IMR-90 (cell line): ENCODE measurements around the gene LALBA.

Experiments used
- BHLHE40 ChIP-seq: fragments of 150-350 bp; IDR thresholded peaks from 2 replicates; pipeline ENCODE4 v1.6.1; 2016; ENCODE audit warnings: mild to moderate bottlenecking, low read depth, low read length
- CEBPB ChIP-seq: IDR thresholded peaks from 2 replicates; pipeline ENCODE4 v1.6.1; 2012; ENCODE audit warnings: low read depth, low read length, improper control_type of control experiment
- CTCF ChIP-seq: conservative IDR thresholded peaks from 2 replicates; pipeline ENCODE4 v1.5.1; 2012; ENCODE audit warnings: mild to moderate bottlenecking, low read depth, low read length, improper control_type of control experiment
- FOS ChIP-seq: fragments of 150-350 bp; IDR thresholded peaks from 2 replicates; pipeline ENCODE4 v1.6.1; 2016; ENCODE audit warnings: low read depth, low read length
- POLR2A ChIP-seq: IDR thresholded peaks from 2 replicates; pipeline ENCODE4 v1.6.1; 2012; ENCODE audit warnings: mild to moderate bottlenecking, low read depth, low read length
- USF2 ChIP-seq: fragments of 150-350 bp; IDR thresholded peaks from 2 replicates; pipeline ENCODE4 v1.6.1; 2017; ENCODE audit warnings: mild to moderate bottlenecking, antibody characterized with exemption, low read length, low read depth

- TF ChIP-seq CTCF (no peak), CEBPB (no peak), POLR2A (no peak), USF2 (no peak), FOS (no peak), BHLHE40 (no peak)
Observed at GRCh38 chr12:48602192-48602989, 32.5 kb upstream of the LALBA start.
